H1 (cell line): Measurements from ENCODE around the gene DNAJB6. TPM values are rescaled to one million over a fixed set of nuclear protein-coding genes. Genes with fewer than 3 reads are reported as not detected.

Source experiments
- CTCF ChIA-PET: fragments of 300-600 bp; sonication (Branson Sonifier 250); formaldehyde crosslinking; loops from one replicate; lab custom pipeline; 2021; ENCODE audit not compliant: partially characterized antibody; lab: Charles Lee
- POLR2A ChIA-PET: fragments of 300-600 bp; sonication (Branson Sonifier 250); formaldehyde crosslinking; loops from one replicate; lab custom pipeline; 2021; ENCODE audit warnings: inconsistent platforms; ENCODE audit not compliant: partially characterized antibody; lab: Charles Lee
- DNase-seq, 2 experiments: peaks; one replicate each; pipeline versions ENCODE4 v3.0.0 to v3.0.0-alpha.2; 2010 to 2022; ENCODE audit warnings: low spot score in 2 of 2, low read depth in 1 of 2, mixed read lengths in 1 of 2
- FAIRE-seq: peaks from 2 replicates; lab custom pipeline; 2011; peaks lifted over from hg19 to GRCh38; lab: Jason Lieb, UNC
- H2AFZ ChIP-seq: 2 replicates; pipeline ENCODE4 v1.8.1; 2012; ENCODE audit warnings: low read length, inconsistent platforms
- H2AK5ac ChIP-seq: 2 replicates; pipeline ENCODE4 v1.6.1; 2013; ENCODE audit warnings: low read depth, low read length
- H2BK120ac ChIP-seq: replicated peaks from 2 replicates; pipeline ENCODE3; 2013; ENCODE audit warnings: low read depth, low read length, inconsistent platforms
- H2BK12ac ChIP-seq: 2 replicates; pipeline ENCODE4 v1.6.1; 2013; ENCODE audit warnings: low read depth, low read length
- H2BK15ac ChIP-seq: 2 replicates; pipeline ENCODE4 v1.6.1; 2013; ENCODE audit warnings: low read length
- H2BK20ac ChIP-seq: 2 replicates; pipeline ENCODE4 v1.6.1; 2013; ENCODE audit warnings: low read length
- H2BK5ac ChIP-seq: 2 replicates; pipeline ENCODE4 v1.6.1; 2013; ENCODE audit warnings: low read depth, low read length
- H3K14ac ChIP-seq: 2 replicates; pipeline ENCODE4 v1.6.1; 2013; ENCODE audit warnings: inconsistent platforms; ENCODE audit not compliant: insufficient read length
- H3K18ac ChIP-seq: 2 replicates; pipeline ENCODE4 v1.6.1; 2013; ENCODE audit warnings: low read length; ENCODE audit errors: extremely low read depth
- H3K23ac ChIP-seq: 2 replicates; pipeline ENCODE4 v1.6.1; 2013; ENCODE audit warnings: inconsistent platforms; ENCODE audit not compliant: insufficient read length
- H3K23me2 ChIP-seq: 2 replicates; pipeline ENCODE4 v1.6.1; 2013; ENCODE audit warnings: low read depth, low read length
- H3K27ac ChIP-seq: 2 replicates; pipeline ENCODE4 v1.6.1; 2011; ENCODE audit warnings: low read depth, low read length, inconsistent platforms
- H3K27me3 ChIP-seq, 4 experiments: replicated peaks in 1 of 4; 1 replicate in 1 of 4; 2 replicates in 3 of 4; pipeline versions ENCODE4 v1.6.1 to v1.8.1; 2011 to 2013; ENCODE audit warnings: low read length in 3 of 4, mild to moderate bottlenecking in 3 of 4, inconsistent platforms in 2 of 4, mixed read lengths in 2 of 4, moderate library complexity in 1 of 4; ENCODE audit not compliant: control insufficient read depth in 3 of 4, insufficient read depth in 3 of 4; ENCODE audit errors: extremely low read depth in 1 of 4
- H3K36me3 ChIP-seq, 4 experiments: 2 replicates each; pipeline versions ENCODE4 v1.6.1 to v1.8.1; 2011 to 2013; ENCODE audit warnings: mild to moderate bottlenecking in 4 of 4, low read length in 3 of 4, moderate library complexity in 2 of 4, control low read depth in 1 of 4, inconsistent platforms in 1 of 4; ENCODE audit not compliant: insufficient read depth in 4 of 4, control insufficient read depth in 2 of 4
- H3K4ac ChIP-seq: replicated peaks from 2 replicates; pipeline ENCODE3; 2013; ENCODE audit warnings: low read length, low read depth, mixed read lengths, inconsistent platforms; ENCODE audit not compliant: insufficient read length
- H3K4me1 ChIP-seq, 4 experiments: replicated peaks in 1 of 4; 1 replicate in 1 of 4; 2 replicates in 3 of 4; pipeline versions ENCODE4 v1.6.1 to v1.8.1; 2011 to 2013; ENCODE audit warnings: low read length in 3 of 4, inconsistent platforms in 2 of 4, mixed read lengths in 1 of 4; ENCODE audit not compliant: insufficient read depth in 4 of 4, control insufficient read depth in 3 of 4
- H3K4me2 ChIP-seq, 2 experiments: 2 replicates each; pipeline versions ENCODE4 v1.6.1 to v1.8.1; 2011 to 2013; ENCODE audit warnings: low read depth in 2 of 2, low read length in 2 of 2, control low read depth in 1 of 2, inconsistent platforms in 1 of 2, mild to moderate bottlenecking in 1 of 2; ENCODE audit not compliant: insufficient read depth in 1 of 2
- H3K4me3 ChIP-seq, 4 experiments: fragments of 200-600, 300-600 bp in 1 of 4; sonication (generic), shearing (Covaris generic), sonication (Bioruptor Twin) in 1 of 4; 2 replicates each; pipeline versions ENCODE4 v1.5.1 to v1.8.1; 2011 to 2016; ENCODE audit warnings: low read length in 4 of 4, low read depth in 3 of 4, control low read depth in 2 of 4, inconsistent platforms in 2 of 4, mild to moderate bottlenecking in 2 of 4, mixed read lengths in 1 of 4, moderate library complexity in 1 of 4; ENCODE audit not compliant: insufficient read depth in 2 of 4; ENCODE audit errors: extremely low read depth in 1 of 4
- H3K56ac ChIP-seq: replicated peaks from 2 replicates; pipeline ENCODE3; 2013; ENCODE audit warnings: low read depth, mild to moderate bottlenecking, mixed read lengths, low read length, inconsistent platforms; ENCODE audit not compliant: insufficient read length
- H3K79me1 ChIP-seq: 2 replicates; pipeline ENCODE4 v1.6.1; 2013; ENCODE audit warnings: low read depth, low read length, control low read depth
- H3K79me2 ChIP-seq, 2 experiments: 2 replicates each; pipeline versions ENCODE4 v1.6.1 to v1.8.1; 2012 to 2013; ENCODE audit warnings: low read length in 2 of 2, mild to moderate bottlenecking in 2 of 2, inconsistent platforms in 1 of 2; ENCODE audit not compliant: insufficient read depth in 2 of 2, control insufficient read depth in 1 of 2
- H3K9ac ChIP-seq, 4 experiments: replicated peaks in 1 of 4; 1 replicate in 1 of 4; 2 replicates in 3 of 4; pipeline versions ENCODE4 v1.6.1 to v1.8.1; 2011 to 2013; ENCODE audit warnings: low read depth in 3 of 4, low read length in 3 of 4, control low read depth in 2 of 4, mild to moderate bottlenecking in 2 of 4, moderate library complexity in 2 of 4, inconsistent platforms in 1 of 4; ENCODE audit errors: extremely low read depth in 1 of 4
- H3K9me3 ChIP-seq, 2 experiments: 2 replicates each; pipeline versions ENCODE4 v1.6.1 to v1.8.1; 2012 to 2013; ENCODE audit warnings: mild to moderate bottlenecking in 2 of 2, moderate library complexity in 2 of 2, control low read depth in 1 of 2, inconsistent platforms in 1 of 2, low read depth in 1 of 2, low read length in 1 of 2, mixed read lengths in 1 of 2; ENCODE audit not compliant: insufficient read depth in 2 of 2
- H4K20me1 ChIP-seq, 2 experiments: replicated peaks in 1 of 2; 2 replicates each; pipeline versions ENCODE3 to v1.8.1; 2011 to 2013; ENCODE audit warnings: inconsistent platforms in 2 of 2, low read length in 2 of 2, mild to moderate bottlenecking in 1 of 2; ENCODE audit not compliant: insufficient read depth in 2 of 2, control insufficient read depth in 1 of 2
- H4K5ac ChIP-seq: 2 replicates; pipeline ENCODE4 v1.6.1; 2013; ENCODE audit warnings: low read length, low read depth, mixed read lengths, inconsistent platforms; ENCODE audit not compliant: insufficient read length
- H4K8ac ChIP-seq: 2 replicates; pipeline ENCODE4 v1.8.0; 2013; ENCODE audit warnings: mild to moderate bottlenecking, moderate library complexity, low read length, inconsistent platforms; ENCODE audit not compliant: insufficient read depth; ENCODE audit errors: extremely low read depth
- H4K91ac ChIP-seq: replicated peaks from 2 replicates; pipeline ENCODE3; 2013; ENCODE audit warnings: low read length, mixed read lengths, inconsistent platforms; ENCODE audit not compliant: insufficient read length
- ATF3 ChIP-seq: IDR thresholded peaks from 2 replicates; pipeline ENCODE4 v1.6.1; 2011; ENCODE audit warnings: low read depth, mild to moderate bottlenecking, low read length; ENCODE audit not compliant: insufficient read depth
- CREB1 ChIP-seq: IDR thresholded peaks from 2 replicates; pipeline ENCODE4 v1.6.1; 2012; ENCODE audit warnings: inconsistent platforms
- JUND ChIP-seq: IDR thresholded peaks from 2 replicates; pipeline ENCODE4 v1.6.1; 2011; ENCODE audit warnings: mild to moderate bottlenecking, improper control_type of control experiment, low read length
- SIX5 ChIP-seq: IDR thresholded peaks from 2 replicates; pipeline ENCODE4 v1.6.1; 2011; ENCODE audit warnings: mild to moderate bottlenecking, low read depth, low read length
- WGBS, 2 experiments: shearing (Covaris generic) in 1 of 2; methylation state at CpG; one replicate each; pipeline versions ENCODE4 v1.1.6 to v1.1.7; 2013 to 2015; ENCODE audit warnings: low lambda C conversion rate in 2 of 2, mixed read lengths in 2 of 2, inconsistent platforms in 1 of 2, low coverage in 1 of 2, missing lambda C conversion rate in 1 of 2; ENCODE audit not compliant: insufficient replicate concordance in 2 of 2, insufficient coverage in 1 of 2, insufficient read length in 1 of 2; ENCODE audit errors: extremely low coverage in 1 of 2, missing lambda C conversion rate in 1 of 2; 5-methylcytosine and 5-hydroxymethylcytosine counted together
- polyA plus RNA-seq, 7 experiments: library from polyadenylated mRNA; depleted of rRNA in 3 of 7; stranded (reverse) in 5 of 7; unstranded in 2 of 7; fragments of >200 nt in 5 of 7; fragments of 200-250 nt in 2 of 7; gene quantifications; 1 replicate in 5 of 7; 2 replicates in 1 of 7; 4 replicates in 1 of 7; pipeline versions ENCODE4 v1.2.1 to v1.2.3, GENCODE V29; 2011 to 2013; ENCODE audit warnings: missing spikeins in 2 of 7, mixed read lengths in 2 of 7
- total RNA-seq: library from RNA; stranded (reverse); fragmentation: NEBNext Ultra II Directional; extraction: Animal tissue kit (Norgen Biotek cat#: 25700); gene quantifications from 2 replicates; pipeline ENCODE4 v1.2.1, GENCODE V29; 2021

DNAJB6 gene
- total and polyA plus RNA-seq, 2 of the 8 experiments (the other 6 are each of a cell fraction or from before 2014, with no cell fraction given), result 166 to 295 TPM

GRCh38 chr7:157464971-157465886 is 128.4 kb downstream of the DNAJB6 start:
- FAIRE-seq, result no peak
- Histone ChIP-seq H2AK5ac (no peak overlapping the region), H2BK15ac (no peak overlapping the region), H3K14ac (no peak overlapping the region), H4K91ac (no peak overlapping the region), H3K23me2 (no peaks in the 10 kb centered on the region), H3K9me3 (no peaks in the 10 kb centered on the region), H3K56ac (no peak overlapping the region), H3K4me3 (no peak overlapping the region), H2AFZ (no peak overlapping the region), H3K18ac (no peak overlapping the region), H3K27ac (no peak overlapping the region), H3K4ac (no peak overlapping the region), H4K8ac (peak overlapping the region; percentile 11; the same call in 1 of the 2 replicates), H3K9ac (no peak overlapping the region), H3K79me2 (no peaks in the 10 kb centered on the region), H3K36me3 (no peaks in the 10 kb centered on the region), H3K79me1 (no peaks in the 10 kb centered on the region), H2BK5ac (no peak overlapping the region), H2BK20ac (no peak overlapping the region), H3K27me3 (peaks cover 0 to 11% (median 1%) of the 10 kb centered on the region in 4 experiments; a peak in 3 of 7 replicates), H2BK120ac (peak overlapping the region; percentile 49), H3K4me2 (0 out of 4 replicates have a peak overlapping the region, but pooled peaks of 1 of the 2 experiments have one; percentile 9), H3K4me1 (peaks cover 0 to 9% (median 5%) of the 10 kb centered on the region in 4 experiments; a peak in 4 of 7 replicates), H4K5ac (no peak overlapping the region), H4K20me1 (peaks cover 0 to 4% of the 10 kb centered on the region in 2 experiments), H2BK12ac (peak overlapping the region; percentile 27; the same call in 1 of the 2 replicates), H3K23ac (no peak overlapping the region)
- no peak for TF ChIP-seq ATF3
- TF ChIP-seq SIX5, result no peak
- no peak for TF ChIP-seq CREB1
- no peak for TF ChIP-seq JUND
- peak in 1 of 2 experiments; percentile 52 for DNase-seq
- CTCF ChIA-PET, result interaction anchor here (0.6 to 2.0 kb wide), 6 partner anchors 10 to 889 kb away, joined by 3 to 8 read pairs (median 4); no protein-coding TSS in a partner anchor
- POLR2A ChIA-PET, result interaction anchor here (0.8 kb wide), 1 partner anchor 14 kb away, joined by 3 read pairs; no protein-coding TSS in a partner anchor
- WGBS, 2 experiments, result 77% methylated on average over 28 of the region's 30 CpGs; no CpG with 5 or more reads in 1 of the 2 experiments
